NT2/D1 (cell line): ENCODE measurements around the gene PTPRN2.

ENCODE experiments used
- SUZ12 ChIP-seq: IDR thresholded peaks from 2 replicates; pipeline ENCODE4 v1.6.1; 2011; ENCODE audit not compliant: insufficient read length, insufficient read depth; ENCODE audit errors: extremely low read depth
- YY1 ChIP-seq: IDR thresholded peaks from 2 replicates; pipeline ENCODE4 v1.6.1; 2011; ENCODE audit not compliant: insufficient read length, insufficient read depth
- ZNF274 ChIP-seq: IDR thresholded peaks from 2 replicates; pipeline ENCODE4 v1.6.1; 2011; ENCODE audit warnings: mild to moderate bottlenecking, low read depth, low read length

DNA sequence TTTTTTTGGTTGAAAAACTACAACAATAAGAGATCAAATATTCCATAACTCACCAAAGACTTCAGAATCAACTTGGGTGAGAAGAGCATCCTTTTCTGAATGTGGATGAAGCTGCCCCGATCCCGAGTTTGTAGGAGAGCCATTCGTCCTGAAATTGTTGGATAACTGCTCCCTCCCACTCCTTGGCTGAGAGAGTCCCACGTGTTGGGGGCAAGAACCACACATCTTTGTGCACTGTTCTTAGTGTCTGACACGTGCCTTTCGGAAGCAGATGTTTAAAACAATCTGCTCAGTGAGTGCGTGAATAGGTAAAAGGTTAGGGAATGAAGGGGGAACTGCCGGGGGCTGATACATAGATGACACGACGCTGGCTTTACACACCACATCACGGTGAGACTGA lies 575.7 kb downstream of the PTPRN2 start:
- TF ChIP-seq ZNF274 (no peak), YY1 (no peak), SUZ12 (no peak)
